NCI-H345 treated with DMSO at 0.1 percent for 48 hours (cell line): ENCODE data around the gene SRGAP2B.
"Not testable (repeated sequence)": the region's sequence is repeated elsewhere in the genome, so short reads cannot be mapped to it uniquely, and the experiment has no call there.

ENCODE experiments used
- DNase-seq: peaks from one replicate; lab custom pipeline; 2025; ENCODE audit not compliant: unreplicated experiment; lab: John Stamatoyannopoulos, UW

The SRGAP2B gene

GRCh38 chr1:144960929-144961488, 134.1 kb downstream of the SRGAP2B start:
- DNase-seq, result not testable (repeated sequence)

GRCh38 chr1:144948390-144948789, 146.7 kb downstream of the SRGAP2B start:
- not testable (repeated sequence) for DNase-seq

- DNase-seq, result not testable (repeated sequence)
Observed at GRCh38 chr1:144947495-144947894, 147.6 kb downstream of the SRGAP2B start.

- not testable (repeated sequence) for DNase-seq
Observed at GRCh38 chr1:144946525-144947480, 148.3 kb downstream of the SRGAP2B start.

- not testable (repeated sequence) for DNase-seq
Observed at GRCh38 chr1:144941710-144942109, 153.4 kb downstream of the SRGAP2B start.

- DNase-seq, result not testable (repeated sequence)
Observed at GRCh38 chr1:144940054-144940453, 155.1 kb downstream of the SRGAP2B start.

- not testable (repeated sequence) for DNase-seq
Observed at GRCh38 chr1:144938627-144939026, 156.5 kb downstream of the SRGAP2B start.

- DNase-seq, result not testable (repeated sequence)
Observed at GRCh38 chr1:144936186-144936732, 158.9 kb downstream of the SRGAP2B start.

- DNase-seq, result not testable (repeated sequence)
Observed at GRCh38 chr1:144935310-144935709, 159.8 kb downstream of the SRGAP2B start.

GRCh38 chr1:144933014-144933413, 162.1 kb downstream of the SRGAP2B start:
- DNase-seq, result not testable (repeated sequence)

GRCh38 chr1:144932153-144932552, 163.0 kb downstream of the SRGAP2B start:
- DNase-seq, result not testable (repeated sequence)

GRCh38 chr1:144931553-144931952, 163.6 kb downstream of the SRGAP2B start:
- not testable (repeated sequence) for DNase-seq

GRCh38 chr1:144930085-144930777, 164.9 kb downstream of the SRGAP2B start:
- DNase-seq, result not testable (repeated sequence)

- DNase-seq, result not testable (repeated sequence)
Observed at GRCh38 chr1:144927292-144927691, 167.8 kb downstream of the SRGAP2B start.

GRCh38 chr1:144923640-144924039, 171.5 kb downstream of the SRGAP2B start:
- not testable (repeated sequence) for DNase-seq

- DNase-seq, result not testable (repeated sequence)
Observed at GRCh38 chr1:144922785-144923184, 172.3 kb downstream of the SRGAP2B start.

GRCh38 chr1:144919106-144919505, 176.0 kb downstream of the SRGAP2B start:
- DNase-seq, result not testable (repeated sequence)

GRCh38 chr1:144918027-144918603, 177.0 kb downstream of the SRGAP2B start:
- DNase-seq, result not testable (repeated sequence)

- DNase-seq, result not testable (repeated sequence)
Observed at GRCh38 chr1:144917154-144918026, 177.7 kb downstream of the SRGAP2B start.
